HEK293 (cell line): ENCODE measurements around the gene SLC35D3.
A peak's percentile ranks its signal among the peaks of the same experiment; 100 is the strongest.

Experiments used
- CTCF ChIA-PET: fragments of 350-600 bp; formaldehyde crosslinking; extraction: SDS; loops from one replicate; lab custom pipeline; 2021; ENCODE audit warnings: antibody characterized with exemption; lab: Yijun Ruan, JAX
- POLR2A ChIA-PET: fragments of 300-600 bp; formaldehyde crosslinking; extraction: SDS; loops from one replicate; lab custom pipeline; 2020; ENCODE audit warnings: antibody characterized with exemption, inconsistent platforms; lab: Yijun Ruan, JAX
- H3K27ac ChIP-seq: fragments of 200-500 bp; sonication (Bioruptor generic); 2 replicates; pipeline ENCODE4 v1.5.1; 2014; ENCODE audit warnings: low read depth, low read length, control low read depth, inconsistent platforms; ENCODE audit errors: extremely low read depth
- H3K36me3 ChIP-seq, 2 experiments: fragments of 200-500 bp in 1 of 2; sonication (Bioruptor generic) in 1 of 2; 1 replicate in 1 of 2; 2 replicates in 1 of 2; pipeline ENCODE4 v1.5.1; 2014 to 2017; ENCODE audit warnings: inconsistent platforms in 2 of 2, low read length in 2 of 2; ENCODE audit not compliant: control insufficient read depth in 2 of 2, insufficient read depth in 1 of 2
- H3K4me1 ChIP-seq: fragments of 200-500 bp; sonication (Bioruptor generic); 2 replicates; pipeline ENCODE4 v1.5.1; 2014; ENCODE audit warnings: mild to moderate bottlenecking, low read length, inconsistent platforms; ENCODE audit not compliant: control insufficient read depth, insufficient read depth
- H3K4me3 ChIP-seq: 2 replicates; pipeline ENCODE4 v1.5.1; 2011; ENCODE audit warnings: low read depth, mild to moderate bottlenecking, control low read depth, low read length, moderate library complexity
- H3K9me3 ChIP-seq: fragments of 200-500 bp; sonication (Bioruptor generic); 2 replicates; pipeline ENCODE4 v1.5.1; 2014; ENCODE audit warnings: low read depth, low read length, inconsistent platforms; ENCODE audit not compliant: control insufficient read depth, insufficient read depth
- GLI2 ChIP-seq: fragments of 450-650 bp; formaldehyde crosslinking; IDR thresholded peaks from 2 replicates; pipeline ENCODE4; 2017; ENCODE audit warnings: missing biosample characterization, missing genetic modification characterization, low read depth, borderline replicate concordance
- GLIS1 ChIP-seq: fragments of 450-650 bp; formaldehyde crosslinking; IDR thresholded peaks from 2 replicates; pipeline ENCODE4 v1.5.1; 2016; ENCODE audit warnings: missing biosample characterization, missing genetic modification characterization
- GLIS2 ChIP-seq: fragments of 450-650 bp; formaldehyde crosslinking; IDR thresholded peaks from 2 replicates; pipeline ENCODE4 v1.5.1; 2016; ENCODE audit warnings: missing biosample characterization, missing genetic modification characterization
- ZBTB17 ChIP-seq: fragments of 450-650 bp; formaldehyde crosslinking; IDR thresholded peaks from 2 replicates; pipeline ENCODE4 v1.5.1; 2016; ENCODE audit warnings: missing biosample characterization, missing genetic modification characterization
- ZBTB20 ChIP-seq: fragments of 450-650 bp; formaldehyde crosslinking; IDR thresholded peaks from 2 replicates; pipeline ENCODE4 v1.5.1; 2016; ENCODE audit warnings: missing biosample characterization, missing genetic modification characterization
- ZEB2 ChIP-seq: fragments of 450-650 bp; formaldehyde crosslinking; IDR thresholded peaks from 2 replicates; pipeline ENCODE4 v1.5.1; 2016; ENCODE audit warnings: missing biosample characterization, missing genetic modification characterization
- ZFHX2 ChIP-seq: fragments of 450-650 bp; formaldehyde crosslinking; conservative IDR thresholded peaks from 2 replicates; pipeline ENCODE4 v1.5.1; 2016; ENCODE audit warnings: missing biosample characterization, missing genetic modification characterization
- ZNF16 ChIP-seq: fragments of 450-650 bp; formaldehyde crosslinking; IDR thresholded peaks from 2 replicates; pipeline ENCODE4 v1.5.1; 2016; ENCODE audit warnings: low read depth, missing biosample characterization, missing genetic modification characterization
- ZNF2 ChIP-seq: fragments of 450-650 bp; formaldehyde crosslinking; IDR thresholded peaks from 2 replicates; pipeline ENCODE4 v1.5.1; 2016; ENCODE audit warnings: missing biosample characterization, missing genetic modification characterization
- ZNF266 ChIP-seq: fragments of 450-650 bp; formaldehyde crosslinking; IDR thresholded peaks from 2 replicates; pipeline ENCODE4 v1.5.1; 2016; ENCODE audit warnings: missing biosample characterization, missing genetic modification characterization, low read depth
- ZNF335 ChIP-seq: fragments of 450-650 bp; formaldehyde crosslinking; conservative IDR thresholded peaks from 2 replicates; pipeline ENCODE4 v1.5.1; 2016; ENCODE audit warnings: missing biosample characterization, missing genetic modification characterization
- ZNF341 ChIP-seq: fragments of 450-650 bp; formaldehyde crosslinking; IDR thresholded peaks from 2 replicates; pipeline ENCODE4; 2016; ENCODE audit warnings: low read depth, missing biosample characterization, missing genetic modification characterization
- ZNF423 ChIP-seq: fragments of 450-650 bp; formaldehyde crosslinking; IDR thresholded peaks from 2 replicates; pipeline ENCODE4 v1.5.1; 2016; ENCODE audit warnings: missing biosample characterization, missing genetic modification characterization
- ZNF777 ChIP-seq: fragments of 450-650 bp; formaldehyde crosslinking; IDR thresholded peaks from 2 replicates; pipeline ENCODE4 v1.5.1; 2017; ENCODE audit warnings: missing biosample characterization, missing genetic modification characterization, borderline replicate concordance
- TF ChIP-seq, protein P1 (sequence below): fragments of 450-650 bp; formaldehyde crosslinking; optimal IDR thresholded peaks from 2 replicates; pipeline ENCODE3; 2016; ENCODE audit warnings: missing biosample characterization, mild to moderate bottlenecking, missing genetic modification characterization
- TF ChIP-seq, protein P2 (sequence below): fragments of 450-650 bp; formaldehyde crosslinking; IDR thresholded peaks from 2 replicates; pipeline ENCODE4 v1.5.1; 2016; ENCODE audit warnings: missing biosample characterization, missing genetic modification characterization
- TF ChIP-seq, protein P3 (sequence below): fragments of 450-650 bp; IDR thresholded peaks from 2 replicates; pipeline ENCODE4 v1.5.1; 2018; ENCODE audit warnings: missing biosample characterization, mild to moderate bottlenecking, missing genetic modification characterization
- TF ChIP-seq, protein P4 (sequence below): fragments of 450-650 bp; formaldehyde crosslinking; conservative IDR thresholded peaks from 2 replicates; pipeline ENCODE4 v1.5.1; 2016; ENCODE audit warnings: low read depth, missing biosample characterization, missing genetic modification characterization
- TF ChIP-seq, protein P5 (sequence below): fragments of 450-650 bp; formaldehyde crosslinking; IDR thresholded peaks from 2 replicates; pipeline ENCODE4 v1.5.1; 2016; ENCODE audit warnings: missing biosample characterization, missing genetic modification characterization

SLC35D3 gene

DNA sequence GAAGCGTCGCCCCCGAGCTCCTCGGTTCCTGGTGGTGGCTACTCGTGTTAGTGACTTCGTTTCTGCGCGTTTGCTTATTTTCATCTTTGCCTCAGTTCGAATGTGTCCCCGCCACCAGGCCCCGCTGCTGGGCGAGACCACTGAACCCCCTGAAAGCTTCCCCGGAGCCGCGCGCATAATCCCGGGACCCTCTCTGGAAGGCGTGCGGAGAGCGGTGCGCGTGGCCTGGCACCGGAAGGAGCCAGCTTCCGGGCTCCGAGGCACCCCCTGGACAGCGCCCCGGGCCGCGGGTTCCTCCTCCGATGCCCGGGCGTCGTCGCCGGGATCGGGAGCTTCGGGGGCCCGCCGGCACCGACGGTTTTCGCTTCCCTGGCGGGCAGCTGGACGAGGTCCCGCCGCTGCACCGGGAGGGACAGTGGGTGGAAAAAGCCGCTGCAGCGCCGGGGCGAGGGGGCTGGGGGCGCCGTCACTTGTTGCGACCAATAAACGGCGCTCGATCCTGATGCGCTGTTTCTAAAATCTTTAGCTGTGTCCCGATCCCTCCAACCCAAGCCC is 643 bp upstream of the SLC35D3 start (continued):
- peak; percentile 64 for TF ChIP-seq ZNF335 (tag by site-specific recombination)
- peak; percentile 47; the same call in 1 of the 2 replicates for TF ChIP-seq ZNF2 (tag by site-specific recombination)
- TF ChIP-seq, protein P1, sequence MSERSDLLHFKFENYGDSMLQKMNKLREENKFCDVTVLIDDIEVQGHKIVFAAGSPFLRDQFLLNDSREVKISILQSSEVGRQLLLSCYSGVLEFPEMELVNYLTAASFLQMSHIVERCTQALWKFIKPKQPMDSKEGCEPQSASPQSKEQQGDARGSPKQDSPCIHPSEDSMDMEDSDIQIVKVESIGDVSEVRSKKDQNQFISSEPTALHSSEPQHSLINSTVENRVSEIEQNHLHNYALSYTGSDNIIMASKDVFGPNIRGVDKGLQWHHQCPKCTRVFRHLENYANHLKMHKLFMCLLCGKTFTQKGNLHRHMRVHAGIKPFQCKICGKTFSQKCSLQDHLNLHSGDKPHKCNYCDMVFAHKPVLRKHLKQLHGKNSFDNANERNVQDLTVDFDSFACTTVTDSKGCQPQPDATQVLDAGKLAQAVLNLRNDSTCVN (tag by site-specific recombination) = peak; percentile 70
- TF ChIP-seq, protein P2, sequence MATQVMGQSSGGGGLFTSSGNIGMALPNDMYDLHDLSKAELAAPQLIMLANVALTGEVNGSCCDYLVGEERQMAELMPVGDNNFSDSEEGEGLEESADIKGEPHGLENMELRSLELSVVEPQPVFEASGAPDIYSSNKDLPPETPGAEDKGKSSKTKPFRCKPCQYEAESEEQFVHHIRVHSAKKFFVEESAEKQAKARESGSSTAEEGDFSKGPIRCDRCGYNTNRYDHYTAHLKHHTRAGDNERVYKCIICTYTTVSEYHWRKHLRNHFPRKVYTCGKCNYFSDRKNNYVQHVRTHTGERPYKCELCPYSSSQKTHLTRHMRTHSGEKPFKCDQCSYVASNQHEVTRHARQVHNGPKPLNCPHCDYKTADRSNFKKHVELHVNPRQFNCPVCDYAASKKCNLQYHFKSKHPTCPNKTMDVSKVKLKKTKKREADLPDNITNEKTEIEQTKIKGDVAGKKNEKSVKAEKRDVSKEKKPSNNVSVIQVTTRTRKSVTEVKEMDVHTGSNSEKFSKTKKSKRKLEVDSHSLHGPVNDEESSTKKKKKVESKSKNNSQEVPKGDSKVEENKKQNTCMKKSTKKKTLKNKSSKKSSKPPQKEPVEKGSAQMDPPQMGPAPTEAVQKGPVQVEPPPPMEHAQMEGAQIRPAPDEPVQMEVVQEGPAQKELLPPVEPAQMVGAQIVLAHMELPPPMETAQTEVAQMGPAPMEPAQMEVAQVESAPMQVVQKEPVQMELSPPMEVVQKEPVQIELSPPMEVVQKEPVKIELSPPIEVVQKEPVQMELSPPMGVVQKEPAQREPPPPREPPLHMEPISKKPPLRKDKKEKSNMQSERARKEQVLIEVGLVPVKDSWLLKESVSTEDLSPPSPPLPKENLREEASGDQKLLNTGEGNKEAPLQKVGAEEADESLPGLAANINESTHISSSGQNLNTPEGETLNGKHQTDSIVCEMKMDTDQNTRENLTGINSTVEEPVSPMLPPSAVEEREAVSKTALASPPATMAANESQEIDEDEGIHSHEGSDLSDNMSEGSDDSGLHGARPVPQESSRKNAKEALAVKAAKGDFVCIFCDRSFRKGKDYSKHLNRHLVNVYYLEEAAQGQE (tag by site-specific recombination) = peak; percentile 88
- peak; percentile 66 for TF ChIP-seq GLIS1 (tag by site-specific recombination)
- TF ChIP-seq ZFHX2 = peak; percentile 43
- 0 out of 2 replicates have a peak, but pooled peaks have one; percentile 24 for TF ChIP-seq ZBTB17
- no peak for TF ChIP-seq GLI2 (tag by site-specific recombination)
- 0 out of 2 replicates have a peak, but pooled peaks have one; percentile 23 for TF ChIP-seq ZNF423 (tag by site-specific recombination)
- TF ChIP-seq ZNF16 (tag by site-specific recombination) = no peak
- peak; percentile 91 for TF ChIP-seq ZBTB20 (tag by site-specific recombination)
- TF ChIP-seq ZNF266 = no peak
- TF ChIP-seq, protein P3, sequence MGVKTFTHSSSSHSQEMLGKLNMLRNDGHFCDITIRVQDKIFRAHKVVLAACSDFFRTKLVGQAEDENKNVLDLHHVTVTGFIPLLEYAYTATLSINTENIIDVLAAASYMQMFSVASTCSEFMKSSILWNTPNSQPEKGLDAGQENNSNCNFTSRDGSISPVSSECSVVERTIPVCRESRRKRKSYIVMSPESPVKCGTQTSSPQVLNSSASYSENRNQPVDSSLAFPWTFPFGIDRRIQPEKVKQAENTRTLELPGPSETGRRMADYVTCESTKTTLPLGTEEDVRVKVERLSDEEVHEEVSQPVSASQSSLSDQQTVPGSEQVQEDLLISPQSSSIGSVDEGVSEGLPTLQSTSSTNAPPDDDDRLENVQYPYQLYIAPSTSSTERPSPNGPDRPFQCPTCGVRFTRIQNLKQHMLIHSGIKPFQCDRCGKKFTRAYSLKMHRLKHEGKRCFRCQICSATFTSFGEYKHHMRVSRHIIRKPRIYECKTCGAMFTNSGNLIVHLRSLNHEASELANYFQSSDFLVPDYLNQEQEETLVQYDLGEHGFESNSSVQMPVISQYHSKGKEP = no peak
- TF ChIP-seq, protein P4, sequence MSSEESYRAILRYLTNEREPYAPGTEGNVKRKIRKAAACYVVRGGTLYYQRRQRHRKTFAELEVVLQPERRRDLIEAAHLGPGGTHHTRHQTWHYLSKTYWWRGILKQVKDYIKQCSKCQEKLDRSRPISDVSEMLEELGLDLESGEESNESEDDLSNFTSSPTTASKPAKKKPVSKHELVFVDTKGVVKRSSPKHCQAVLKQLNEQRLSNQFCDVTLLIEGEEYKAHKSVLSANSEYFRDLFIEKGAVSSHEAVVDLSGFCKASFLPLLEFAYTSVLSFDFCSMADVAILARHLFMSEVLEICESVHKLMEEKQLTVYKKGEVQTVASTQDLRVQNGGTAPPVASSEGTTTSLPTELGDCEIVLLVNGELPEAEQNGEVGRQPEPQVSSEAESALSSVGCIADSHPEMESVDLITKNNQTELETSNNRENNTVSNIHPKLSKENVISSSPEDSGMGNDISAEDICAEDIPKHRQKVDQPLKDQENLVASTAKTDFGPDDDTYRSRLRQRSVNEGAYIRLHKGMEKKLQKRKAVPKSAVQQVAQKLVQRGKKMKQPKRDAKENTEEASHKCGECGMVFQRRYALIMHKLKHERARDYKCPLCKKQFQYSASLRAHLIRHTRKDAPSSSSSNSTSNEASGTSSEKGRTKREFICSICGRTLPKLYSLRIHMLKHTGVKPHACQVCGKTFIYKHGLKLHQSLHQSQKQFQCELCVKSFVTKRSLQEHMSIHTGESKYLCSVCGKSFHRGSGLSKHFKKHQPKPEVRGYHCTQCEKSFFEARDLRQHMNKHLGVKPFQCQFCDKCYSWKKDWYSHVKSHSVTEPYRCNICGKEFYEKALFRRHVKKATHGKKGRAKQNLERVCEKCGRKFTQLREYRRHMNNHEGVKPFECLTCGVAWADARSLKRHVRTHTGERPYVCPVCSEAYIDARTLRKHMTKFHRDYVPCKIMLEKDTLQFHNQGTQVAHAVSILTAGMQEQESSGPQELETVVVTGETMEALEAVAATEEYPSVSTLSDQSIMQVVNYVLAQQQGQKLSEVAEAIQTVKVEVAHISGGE (tag by site-specific recombination) = peak; percentile 51
- peak; percentile 42; the same call in 1 of the 2 replicates for TF ChIP-seq ZEB2 (tag by site-specific recombination)
- TF ChIP-seq ZNF777 (tag by site-specific recombination) = peak; percentile 56
- 0 out of 2 replicates have a peak, but pooled peaks have one; percentile 30 for TF ChIP-seq ZNF341 (tag by site-specific recombination)

DNA sequence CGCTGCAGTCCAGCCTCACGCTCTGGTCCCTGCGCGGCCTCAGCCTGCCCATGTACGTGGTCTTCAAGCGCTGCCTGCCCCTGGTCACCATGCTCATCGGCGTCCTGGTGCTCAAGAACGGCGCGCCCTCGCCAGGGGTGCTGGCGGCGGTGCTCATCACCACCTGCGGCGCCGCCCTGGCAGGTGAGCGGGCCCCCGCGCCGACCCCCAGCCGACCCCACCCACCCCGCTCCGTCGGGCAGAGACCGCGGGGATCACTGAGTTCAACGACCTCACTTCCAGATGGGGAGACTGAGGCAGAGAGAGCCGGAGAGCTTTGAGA is 545 bp downstream of the SLC35D3 start:
- POLR2A ChIA-PET = interaction anchor here (0.6 to 1.4 kb wide), 3 partner anchors 77 to 1382 kb away, joined by 3 read pairs; partner anchors contain the start of gene MAP3K5
- Histone ChIP-seq H3K36me3 (no peaks in the 10 kb centered on the region), H3K4me3 (peak overlapping the region; percentile 53), H3K27ac (peak overlapping the region; percentile 71; the same call in 1 of the 2 replicates), H3K9me3 (no peaks in the 10 kb centered on the region), H3K4me1 (no peaks in the 10 kb centered on the region; the same call in 1 of the 2 replicates)
- TF ChIP-seq GLIS2 (tag by site-specific recombination) = peak; percentile 8; the same call in 1 of the 2 replicates
- TF ChIP-seq, protein P5, sequence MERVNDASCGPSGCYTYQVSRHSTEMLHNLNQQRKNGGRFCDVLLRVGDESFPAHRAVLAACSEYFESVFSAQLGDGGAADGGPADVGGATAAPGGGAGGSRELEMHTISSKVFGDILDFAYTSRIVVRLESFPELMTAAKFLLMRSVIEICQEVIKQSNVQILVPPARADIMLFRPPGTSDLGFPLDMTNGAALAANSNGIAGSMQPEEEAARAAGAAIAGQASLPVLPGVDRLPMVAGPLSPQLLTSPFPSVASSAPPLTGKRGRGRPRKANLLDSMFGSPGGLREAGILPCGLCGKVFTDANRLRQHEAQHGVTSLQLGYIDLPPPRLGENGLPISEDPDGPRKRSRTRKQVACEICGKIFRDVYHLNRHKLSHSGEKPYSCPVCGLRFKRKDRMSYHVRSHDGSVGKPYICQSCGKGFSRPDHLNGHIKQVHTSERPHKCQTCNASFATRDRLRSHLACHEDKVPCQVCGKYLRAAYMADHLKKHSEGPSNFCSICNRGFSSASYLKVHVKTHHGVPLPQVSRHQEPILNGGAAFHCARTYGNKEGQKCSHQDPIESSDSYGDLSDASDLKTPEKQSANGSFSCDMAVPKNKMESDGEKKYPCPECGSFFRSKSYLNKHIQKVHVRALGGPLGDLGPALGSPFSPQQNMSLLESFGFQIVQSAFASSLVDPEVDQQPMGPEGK (tag by site-specific recombination) = no peak
- CTCF ChIA-PET = interaction anchor here (0.6 to 1.3 kb wide), 6 partner anchors 41 to 340 kb away, joined by 3 to 5 read pairs (median 4); no protein-coding TSS in a partner anchor
